Nephron (organoid): ENCODE measurements around the gene ESRRB.
A peak's percentile ranks its signal among the peaks of the same experiment; 100 is the strongest.

Experiments
- H3K27ac Mint-ChIP-seq, 3 experiments: 2 replicates each; pipeline ENCODE4 v1.8.0; 2020; ENCODE audit warnings: mixed read lengths in 3 of 3, mild to moderate bottlenecking in 2 of 3, moderate library complexity in 1 of 3
- H3K27me3 Mint-ChIP-seq: 2 replicates; pipeline ENCODE4 v1.8.0; 2021; ENCODE audit warnings: low read depth, mild to moderate bottlenecking, moderate library complexity, mixed read lengths
- H3K36me3 Mint-ChIP-seq: 2 replicates; pipeline ENCODE4 v1.8.0; 2020; ENCODE audit warnings: low read depth, mixed read lengths
- H3K4me1 Mint-ChIP-seq: 2 replicates; pipeline ENCODE4 v1.8.0; 2020; ENCODE audit warnings: mixed read lengths
- H3K4me3 Mint-ChIP-seq, 3 experiments: 2 replicates each; pipeline ENCODE4 v1.8.0; 2020; ENCODE audit warnings: mild to moderate bottlenecking in 3 of 3, mixed read lengths in 3 of 3, moderate library complexity in 2 of 3
- H3K9me3 Mint-ChIP-seq: 2 replicates; pipeline ENCODE4 v1.8.0; 2020; ENCODE audit warnings: mixed read lengths
- TF ChIP-seq, protein P1 (sequence below), 3 experiments: fragments of 200-600 bp; sonication (generic); IDR thresholded peaks; one replicate each; pipeline ENCODE4 v1.5.0; 2021; ENCODE audit warnings: antibody characterized with exemption in 3 of 3; ENCODE audit not compliant: unreplicated experiment in 3 of 3

Gene ESRRB

DNA sequence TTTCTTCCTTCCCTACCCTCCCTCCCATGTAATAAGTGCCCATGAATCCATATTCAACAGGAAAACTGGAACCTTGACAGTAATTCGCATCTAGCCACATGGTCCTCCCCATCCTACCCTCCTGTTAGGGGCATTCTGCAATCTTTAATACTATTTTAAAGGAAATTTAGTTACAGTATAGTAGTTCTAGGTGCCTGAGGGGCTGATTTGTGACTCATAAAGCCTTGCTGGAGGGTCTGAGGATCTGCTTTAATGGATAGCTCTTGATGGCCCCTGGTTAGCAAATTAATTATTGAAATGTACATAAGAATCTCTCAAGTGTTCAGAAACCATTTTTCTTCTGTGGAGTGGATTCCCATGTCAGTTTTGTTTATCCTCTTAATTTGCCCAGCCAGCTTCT, 54.1 kb downstream of the ESRRB start:
- TF ChIP-seq, protein P1, sequence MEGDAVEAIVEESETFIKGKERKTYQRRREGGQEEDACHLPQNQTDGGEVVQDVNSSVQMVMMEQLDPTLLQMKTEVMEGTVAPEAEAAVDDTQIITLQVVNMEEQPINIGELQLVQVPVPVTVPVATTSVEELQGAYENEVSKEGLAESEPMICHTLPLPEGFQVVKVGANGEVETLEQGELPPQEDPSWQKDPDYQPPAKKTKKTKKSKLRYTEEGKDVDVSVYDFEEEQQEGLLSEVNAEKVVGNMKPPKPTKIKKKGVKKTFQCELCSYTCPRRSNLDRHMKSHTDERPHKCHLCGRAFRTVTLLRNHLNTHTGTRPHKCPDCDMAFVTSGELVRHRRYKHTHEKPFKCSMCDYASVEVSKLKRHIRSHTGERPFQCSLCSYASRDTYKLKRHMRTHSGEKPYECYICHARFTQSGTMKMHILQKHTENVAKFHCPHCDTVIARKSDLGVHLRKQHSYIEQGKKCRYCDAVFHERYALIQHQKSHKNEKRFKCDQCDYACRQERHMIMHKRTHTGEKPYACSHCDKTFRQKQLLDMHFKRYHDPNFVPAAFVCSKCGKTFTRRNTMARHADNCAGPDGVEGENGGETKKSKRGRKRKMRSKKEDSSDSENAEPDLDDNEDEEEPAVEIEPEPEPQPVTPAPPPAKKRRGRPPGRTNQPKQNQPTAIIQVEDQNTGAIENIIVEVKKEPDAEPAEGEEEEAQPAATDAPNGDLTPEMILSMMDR (IDR thresholded peaks at IDR 0.05; ENCODE audit: unreplicated experiment in 3 of 3) = no peak
- Mint-ChIP-seq H3K27me3 (peaks cover 18% of the 10 kb centered on the region), H3K9me3 (no peaks in the 10 kb centered on the region), H3K4me3 (no peak overlapping the region), H3K27ac (no peak overlapping the region), H3K36me3 (no peaks in the 10 kb centered on the region), H3K4me1 (peaks cover 23% of the 10 kb centered on the region)

DNA sequence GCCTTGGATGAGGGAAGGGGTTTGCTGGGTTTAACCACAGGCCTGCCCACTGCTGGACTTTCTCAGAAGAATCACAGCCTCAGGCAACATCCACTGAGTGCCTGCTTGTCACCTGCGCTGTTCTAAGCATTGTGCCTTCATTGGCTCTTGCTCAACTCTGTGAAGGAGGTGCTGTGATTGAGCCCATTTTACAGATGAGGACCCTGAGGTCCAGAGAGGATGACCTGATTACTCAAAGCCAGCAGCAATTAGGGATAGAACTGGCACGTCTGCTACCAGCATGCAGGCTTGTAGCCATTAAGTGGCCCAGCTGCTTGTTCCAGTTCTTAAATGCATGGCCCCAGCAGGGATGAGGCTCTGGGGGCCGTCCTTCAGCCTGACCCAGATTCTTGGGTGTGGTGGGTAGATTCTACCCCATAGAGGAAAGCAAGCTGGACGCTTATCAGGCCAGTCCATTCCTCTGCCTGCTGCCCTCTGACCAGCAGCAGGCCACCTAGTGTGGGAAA, 54.6 kb downstream of the ESRRB start:
- Mint-ChIP-seq H3K9me3 (no peaks in the 10 kb centered on the region), H3K27ac (no peak overlapping the region), H3K36me3 (no peaks in the 10 kb centered on the region)

DNA sequence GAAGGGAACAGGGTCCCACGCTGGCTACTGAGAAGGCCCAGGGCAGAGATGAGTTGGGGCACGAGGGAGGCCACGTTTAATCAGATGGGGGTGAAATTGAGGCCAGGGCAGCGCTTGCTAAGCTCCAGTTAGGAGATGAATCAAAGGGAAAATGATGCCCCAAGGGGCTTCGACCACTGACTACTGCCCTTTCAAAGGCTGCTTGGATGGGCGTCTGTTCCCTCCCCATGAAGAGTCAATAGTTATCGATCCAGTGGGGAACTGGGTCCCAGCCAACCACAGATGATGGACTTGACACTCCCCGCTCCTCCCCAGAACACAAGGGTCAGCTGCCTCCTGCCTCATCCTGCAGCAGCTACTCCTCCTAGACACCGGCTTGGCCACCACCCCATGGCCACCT, 55.6 kb downstream of the ESRRB start:
- Mint-ChIP-seq H3K4me3 (no peak overlapping the region), H3K9me3 (no peaks in the 10 kb centered on the region), H3K36me3 (no peaks in the 10 kb centered on the region), H3K27me3 (peaks cover 19% of the 10 kb centered on the region), H3K4me1 (peaks cover 24% of the 10 kb centered on the region), H3K27ac (no peak overlapping the region)
- TF ChIP-seq, protein P1 (IDR thresholded peaks at IDR 0.05; ENCODE audit: unreplicated experiment in 3 of 3) = no peak

More for the DNA sequence above, 54.6 kb downstream of the ESRRB start:
- Mint-ChIP-seq H3K27me3 (peaks cover 22% of the 10 kb centered on the region), H3K4me3 (no peak overlapping the region), H3K4me1 (peaks cover 24% of the 10 kb centered on the region)
- TF ChIP-seq, protein P1 (IDR thresholded peaks at IDR 0.05; ENCODE audit: unreplicated experiment in 3 of 3) = no peak

DNA sequence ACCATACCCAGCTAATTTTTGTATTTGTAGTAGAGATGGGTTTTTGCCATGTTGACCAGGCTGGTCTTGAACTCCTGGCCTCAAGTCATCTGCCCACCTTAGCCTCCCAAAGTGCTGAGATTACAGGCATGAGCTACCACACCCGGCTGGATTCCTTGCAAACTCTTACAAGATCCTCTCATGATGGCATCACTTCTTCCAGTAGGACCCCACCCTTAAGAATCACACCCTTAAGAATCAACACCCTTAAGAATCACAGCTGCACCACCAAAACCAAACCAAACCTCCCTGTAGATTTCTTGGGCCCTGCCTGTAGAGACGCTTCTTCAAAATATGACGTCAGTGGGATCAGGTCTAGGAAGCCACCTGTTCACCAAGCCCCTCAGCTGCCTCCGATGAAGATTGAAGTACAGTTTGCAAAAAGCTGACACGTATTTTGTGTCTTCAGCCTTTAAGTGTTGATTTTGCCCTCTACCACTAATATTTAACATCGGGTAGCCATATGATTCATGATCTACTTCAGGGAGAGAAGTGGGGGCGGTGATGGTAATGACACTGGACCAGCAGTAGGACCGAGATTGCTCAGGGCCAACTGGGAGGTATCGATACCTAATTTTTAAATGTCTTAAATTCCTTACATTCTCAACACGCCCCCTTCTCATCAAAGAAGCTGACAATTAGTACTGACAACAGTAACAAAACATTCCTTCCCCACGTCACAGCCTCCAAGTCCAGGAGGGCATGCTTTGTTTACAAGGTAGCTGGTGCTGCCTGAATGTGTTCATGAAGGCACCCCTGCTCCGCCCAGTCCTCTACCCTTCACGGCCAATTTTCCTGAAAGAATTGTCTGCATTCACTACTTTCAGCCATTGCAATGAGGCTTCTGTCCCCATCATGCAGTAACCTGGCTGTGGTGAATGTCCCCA, 57.2 kb downstream of the ESRRB start:
- peaks cover 24% of the 10 kb centered on the region for H3K4me1 Mint-ChIP-seq
- no peaks in the 10 kb centered on the region for H3K9me3 Mint-ChIP-seq
- TF ChIP-seq, protein P1 (IDR thresholded peaks at IDR 0.05; ENCODE audit: unreplicated experiment in 3 of 3) = no peak
- H3K36me3 Mint-ChIP-seq = no peaks in the 10 kb centered on the region
- H3K4me3 Mint-ChIP-seq = no peak overlapping the region
- H3K27me3 Mint-ChIP-seq = peaks cover 19% of the 10 kb centered on the region
- peak overlapping the region in 1 of 3 experiments; percentile 6 for H3K27ac Mint-ChIP-seq

DNA sequence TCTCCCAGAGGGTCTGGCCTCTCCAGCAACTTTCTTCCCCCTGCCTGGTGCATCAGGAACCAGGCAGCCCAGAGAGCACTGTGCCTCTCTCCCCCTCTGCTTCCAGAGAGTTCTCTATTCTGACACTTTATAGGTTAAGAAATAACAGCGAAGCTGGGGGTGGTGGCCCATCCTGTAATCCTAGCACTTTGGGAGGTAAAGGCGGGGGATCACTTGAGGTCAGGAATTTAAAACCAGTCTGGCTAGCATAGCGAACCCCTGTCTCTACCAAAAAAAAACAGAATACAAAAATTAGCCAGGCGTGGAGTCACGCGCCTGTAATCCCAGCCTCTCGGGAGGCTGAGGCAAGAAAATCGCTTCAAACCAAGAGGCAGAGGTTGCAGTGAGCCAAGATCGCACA, 58.3 kb downstream of the ESRRB start:
- H3K4me1 Mint-ChIP-seq = peaks cover 24% of the 10 kb centered on the region
- peak overlapping the region; percentile 37 to 56 (median 45) for H3K27ac Mint-ChIP-seq
- TF ChIP-seq, protein P1 (IDR thresholded peaks at IDR 0.05; ENCODE audit: unreplicated experiment in 3 of 3) = no peak
- no peaks in the 10 kb centered on the region for H3K9me3 Mint-ChIP-seq
- H3K36me3 Mint-ChIP-seq = no peaks in the 10 kb centered on the region
- peaks cover 19% of the 10 kb centered on the region for H3K27me3 Mint-ChIP-seq
- H3K4me3 Mint-ChIP-seq = no peak overlapping the region
